ENCODE measurements around the gene MAST4. TPM values are rescaled to one million over a fixed set of nuclear protein-coding genes. Genes with fewer than 3 reads are reported as not detected.

The MAST4 gene
- total RNA-seq, 1 donor from 2014 or later = 0.99 TPM

- Mint-ChIP-seq H3K36me3 (no peaks in the 10 kb centered on the region), H3K27me3 (ENCODE audit: insufficient read depth, low read depth) (no peaks in the 10 kb centered on the region), H3K27ac (no peak overlapping the region), H3K4me1 (peaks cover 6% of the 10 kb centered on the region), H3K9me3 (peaks cover 3% of the 10 kb centered on the region), H3K4me3 (no peak overlapping the region)
- H3K36me3 ChIP-seq = no peaks in the 10 kb centered on the region
- H3K27ac ChIP-seq = no peak overlapping the region
- H3K4me3 ChIP-seq = no peak overlapping the region
- no peak overlapping the region for H3K9ac ChIP-seq
- no peaks in the 10 kb centered on the region for H3K4me1 ChIP-seq
- H3F3A ChIP-seq (ENCODE audit: low read depth) = no peaks in the 10 kb centered on the region
- no peak for DNase-seq (ENCODE audit: low spot score)
- no peaks in the 10 kb centered on the region for H3K9me3 ChIP-seq (ENCODE audit: low read depth)
- H2AFZ ChIP-seq (replicated peaks) = no peak overlapping the region
- H3K4me2 ChIP-seq = no peak overlapping the region
- TF ChIP-seq CTCF (IDR thresholded peaks at IDR 0.05) (peak; percentile 43), EZH2phosphoT487 (IDR thresholded peaks at IDR 0.05) (no peak), EZH2 (IDR thresholded peaks at IDR 0.05) (no peak)
- H3K79me2 ChIP-seq (ENCODE audit: low read depth) = no peaks in the 10 kb centered on the region
- no peaks in the 10 kb centered on the region for H3K27me3 ChIP-seq
- H4K20me1 ChIP-seq (ENCODE audit: low read depth) = no peaks in the 10 kb centered on the region
These were observed 200.4 kb downstream of the MAST4 start for GRCh38 chr5:66796305-66797292.

- H3K27me3 Mint-ChIP-seq (ENCODE audit: insufficient read depth, low read depth) = no peaks in the 10 kb centered on the region
- Histone ChIP-seq H3K4me3 (no peak overlapping the region), H3K36me3 (no peaks in the 10 kb centered on the region), H3F3A (ENCODE audit: low read depth) (no peaks in the 10 kb centered on the region), H4K20me1 (ENCODE audit: low read depth) (no peaks in the 10 kb centered on the region), H3K4me1 (no peaks in the 10 kb centered on the region), H3K9ac (no peak overlapping the region), H3K79me2 (ENCODE audit: low read depth) (no peaks in the 10 kb centered on the region), H3K27me3 (no peaks in the 10 kb centered on the region), H3K4me2 (no peak overlapping the region), H2AFZ (replicated peaks) (no peak overlapping the region), H3K9me3 (ENCODE audit: low read depth) (no peaks in the 10 kb centered on the region), H3K27ac (no peak overlapping the region)
- no peaks in the 10 kb centered on the region for H3K36me3 Mint-ChIP-seq
- DNase-seq (ENCODE audit: low spot score) = no peak
- no peaks in the 10 kb centered on the region for H3K4me1 Mint-ChIP-seq
- TF ChIP-seq EZH2phosphoT487 (IDR thresholded peaks at IDR 0.05) (no peak), CTCF (IDR thresholded peaks at IDR 0.05) (no peak), EZH2 (IDR thresholded peaks at IDR 0.05) (no peak)
- no peaks in the 10 kb centered on the region for H3K9me3 Mint-ChIP-seq
- no peak overlapping the region for H3K4me3 Mint-ChIP-seq
- no peak overlapping the region for H3K27ac Mint-ChIP-seq
These were observed 206.7 kb downstream of the MAST4 start for GRCh38 chr5:66802941-66803340.

GRCh38 chr5:66805514-66806430 is 209.6 kb downstream of the MAST4 start:
- no peak overlapping the region for H3K9ac ChIP-seq
- no peak overlapping the region for H2AFZ ChIP-seq (replicated peaks)
- no peak overlapping the region for H3K4me2 ChIP-seq
- H3K27ac ChIP-seq = no peak overlapping the region
- H3K36me3 ChIP-seq = no peaks in the 10 kb centered on the region
- H3K79me2 ChIP-seq (ENCODE audit: low read depth) = no peaks in the 10 kb centered on the region
- DNase-seq (ENCODE audit: low spot score) = no peak
- no peaks in the 10 kb centered on the region for H3K27me3 ChIP-seq
- Mint-ChIP-seq H3K4me1 (no peaks in the 10 kb centered on the region), H3K4me3 (no peak overlapping the region), H3K36me3 (no peaks in the 10 kb centered on the region), H3K27me3 (ENCODE audit: insufficient read depth, low read depth) (no peaks in the 10 kb centered on the region), H3K27ac (no peak overlapping the region), H3K9me3 (no peaks in the 10 kb centered on the region)
- H3K4me1 ChIP-seq = peaks cover under 1% of the 10 kb centered on the region
- no peaks in the 10 kb centered on the region for H3F3A ChIP-seq (ENCODE audit: low read depth)
- no peak overlapping the region for H3K4me3 ChIP-seq
- H4K20me1 ChIP-seq (ENCODE audit: low read depth) = no peaks in the 10 kb centered on the region
- TF ChIP-seq CTCF (IDR thresholded peaks at IDR 0.05) (no peak), EZH2 (IDR thresholded peaks at IDR 0.05) (no peak), EZH2phosphoT487 (IDR thresholded peaks at IDR 0.05) (no peak)
- no peaks in the 10 kb centered on the region for H3K9me3 ChIP-seq (ENCODE audit: low read depth)

Measured in neural progenitor cell (in vitro differentiated cells).